ENCODE results near the gene ANTXR1. TPM values are rescaled to one million over a fixed set of nuclear protein-coding genes. Genes with fewer than 3 reads are reported as not detected.

ANTXR1 gene
- total RNA-seq, 1 donor from 2014 or later = 38.1 TPM

- peak; percentile 14 for DNase-seq (ENCODE audit: low spot score)
- intact Hi-C loops (cut with DNase I) = no loop called here
Measured at GRCh38 chr2:69188182-69188900, 175.4 kb downstream of the ANTXR1 start.

- DNase-seq (ENCODE audit: low spot score) = no peak
- intact Hi-C loops (cut with DNase I) = no loop called here
Measured at GRCh38 chr2:69190743-69191404, 177.9 kb downstream of the ANTXR1 start.

- no peak for DNase-seq (ENCODE audit: low spot score)
Measured at GRCh38 chr2:69191634-69192033, 178.7 kb downstream of the ANTXR1 start.

GRCh38 chr2:69192176-69192945 lies 179.4 kb downstream of the ANTXR1 start:
- intact Hi-C loops (cut with DNase I) = no loop called here
- DNase-seq (ENCODE audit: low spot score) = peak; percentile 41

More at GRCh38 chr2:69191634-69192033, 178.7 kb downstream of the ANTXR1 start:
- intact Hi-C loops (cut with DNase I) = no loop called here

GRCh38 chr2:69195706-69196105 lies 182.7 kb downstream of the ANTXR1 start:
- intact Hi-C loops (cut with DNase I) = no loop called here

GRCh38 chr2:69196327-69197117 lies 183.5 kb downstream of the ANTXR1 start:
- DNase-seq (ENCODE audit: low spot score) = no peak
- intact Hi-C loops (cut with DNase I) = no loop called here

More at GRCh38 chr2:69195706-69196105, 182.7 kb downstream of the ANTXR1 start:
- DNase-seq (ENCODE audit: low spot score) = no peak

- no peak for DNase-seq (ENCODE audit: low spot score)
- intact Hi-C loops (cut with DNase I) = no loop called here
Measured at GRCh38 chr2:69200107-69200520, 187.1 kb downstream of the ANTXR1 start.

GRCh38 chr2:69201259-69201658 lies 188.3 kb downstream of the ANTXR1 start:
- DNase-seq (ENCODE audit: low spot score) = no peak
- intact Hi-C loops (cut with DNase I) = no loop called here

- intact Hi-C loops (cut with DNase I) = no loop called here
- DNase-seq (ENCODE audit: low spot score) = no peak
Measured at GRCh38 chr2:69202327-69202726, 189.3 kb downstream of the ANTXR1 start.

GRCh38 chr2:69203166-69203985 lies 190.4 kb downstream of the ANTXR1 start:
- no peak for DNase-seq (ENCODE audit: low spot score)
- intact Hi-C loops (cut with DNase I) = no loop called here

- no peak for DNase-seq (ENCODE audit: low spot score)
- intact Hi-C loops (cut with DNase I) = no loop called here
Measured at GRCh38 chr2:69204654-69205053, 191.7 kb downstream of the ANTXR1 start.

GRCh38 chr2:69205076-69205475 lies 192.1 kb downstream of the ANTXR1 start:
- DNase-seq (ENCODE audit: low spot score) = no peak
- intact Hi-C loops (cut with DNase I) = no loop called here

GRCh38 chr2:69205491-69205890 lies 192.5 kb downstream of the ANTXR1 start:
- intact Hi-C loops (cut with DNase I) = no loop called here

GRCh38 chr2:69208023-69208595 lies 195.1 kb downstream of the ANTXR1 start:
- intact Hi-C loops (cut with DNase I) = no loop called here
- DNase-seq (ENCODE audit: low spot score) = no peak

More at GRCh38 chr2:69205491-69205890, 192.5 kb downstream of the ANTXR1 start:
- DNase-seq (ENCODE audit: low spot score) = no peak

- intact Hi-C loops (cut with DNase I) = no loop called here
- no peak for DNase-seq (ENCODE audit: low spot score)
Measured at GRCh38 chr2:69209482-69209881, 196.5 kb downstream of the ANTXR1 start.

GRCh38 chr2:69210385-69210784 lies 197.4 kb downstream of the ANTXR1 start:
- intact Hi-C loops (cut with DNase I) = no loop called here
- DNase-seq (ENCODE audit: low spot score) = no peak

GRCh38 chr2:69211048-69211447 lies 198.1 kb downstream of the ANTXR1 start:
- no peak for DNase-seq (ENCODE audit: low spot score)
- intact Hi-C loops (cut with DNase I) = no loop called here

GRCh38 chr2:69211686-69212085 lies 198.7 kb downstream of the ANTXR1 start:
- DNase-seq (ENCODE audit: low spot score) = no peak
- intact Hi-C loops (cut with DNase I) = no loop called here

All from cardiac septum (tissue), 1 donor.